Suprapubic skin (tissue), 4 donors: ENCODE measurements around the gene ADD3.

Source experiments
- POLR2A ChIP-seq, 2 donors: fragments of 450-650 bp; IDR thresholded peaks; one replicate each; pipeline ENCODE4 v1.6.1; 2017; ENCODE audit warnings: antibody characterized with exemption in 2 of 2, mild to moderate bottlenecking in 2 of 2, moderate library complexity in 2 of 2
- POLR2AphosphoS5 ChIP-seq, 3 donors: sonication (generic); formaldehyde crosslinking; IDR thresholded peaks; one replicate each; pipeline ENCODE4 v1.6.1; 2017; ENCODE audit warnings: antibody characterized with exemption in 3 of 3
- TF ChIP-seq, protein P1 (sequence below), 2 donors: fragments of 200-600 bp in 1 of 2; fragments of 450-650 bp in 1 of 2; sonication (generic) in 1 of 2; IDR thresholded peaks; one replicate each; pipeline ENCODE4 v1.5.1; 2016 to 2019; ENCODE audit warnings: antibody characterized with exemption in 2 of 2, mild to moderate bottlenecking in 1 of 2, moderate library complexity in 1 of 2

- TF ChIP-seq, protein P1, sequence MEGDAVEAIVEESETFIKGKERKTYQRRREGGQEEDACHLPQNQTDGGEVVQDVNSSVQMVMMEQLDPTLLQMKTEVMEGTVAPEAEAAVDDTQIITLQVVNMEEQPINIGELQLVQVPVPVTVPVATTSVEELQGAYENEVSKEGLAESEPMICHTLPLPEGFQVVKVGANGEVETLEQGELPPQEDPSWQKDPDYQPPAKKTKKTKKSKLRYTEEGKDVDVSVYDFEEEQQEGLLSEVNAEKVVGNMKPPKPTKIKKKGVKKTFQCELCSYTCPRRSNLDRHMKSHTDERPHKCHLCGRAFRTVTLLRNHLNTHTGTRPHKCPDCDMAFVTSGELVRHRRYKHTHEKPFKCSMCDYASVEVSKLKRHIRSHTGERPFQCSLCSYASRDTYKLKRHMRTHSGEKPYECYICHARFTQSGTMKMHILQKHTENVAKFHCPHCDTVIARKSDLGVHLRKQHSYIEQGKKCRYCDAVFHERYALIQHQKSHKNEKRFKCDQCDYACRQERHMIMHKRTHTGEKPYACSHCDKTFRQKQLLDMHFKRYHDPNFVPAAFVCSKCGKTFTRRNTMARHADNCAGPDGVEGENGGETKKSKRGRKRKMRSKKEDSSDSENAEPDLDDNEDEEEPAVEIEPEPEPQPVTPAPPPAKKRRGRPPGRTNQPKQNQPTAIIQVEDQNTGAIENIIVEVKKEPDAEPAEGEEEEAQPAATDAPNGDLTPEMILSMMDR (IDR thresholded peaks at IDR 0.05): no peak
- TF ChIP-seq POLR2A (IDR thresholded peaks at IDR 0.05) (no peak), POLR2AphosphoS5 (IDR thresholded peaks at IDR 0.05) (no peak)
These were observed 945 bp downstream of the ADD3 start for GRCh38 chr10:110008518-110009339.
